Adipocyte (in vitro differentiated cells): Measurements from ENCODE around the gene BCL11A.

ENCODE experiments used
- DNase-seq: peaks from one replicate; pipeline ENCODE4 v3.0.0-alpha.2; 2015; ENCODE audit warnings: low read depth
- H3K27me3 ChIP-seq: replicated peaks from 2 replicates; pipeline ENCODE4 v1.7.0; 2013; ENCODE audit warnings: mild to moderate bottlenecking, low read length, moderate library complexity; ENCODE audit not compliant: control insufficient read depth, insufficient read depth
- H3K36me3 ChIP-seq: 2 replicates; pipeline ENCODE4 v1.7.0; 2013; ENCODE audit warnings: low read length, mild to moderate bottlenecking, moderate library complexity; ENCODE audit not compliant: control insufficient read depth, insufficient read depth, severe bottlenecking
- H3K4me1 ChIP-seq: 2 replicates; pipeline ENCODE4 v1.7.0; 2013; ENCODE audit warnings: mild to moderate bottlenecking, low read length, moderate library complexity; ENCODE audit not compliant: control insufficient read depth, insufficient read depth
- H3K4me3 ChIP-seq: 2 replicates; pipeline ENCODE4 v1.7.0; 2013; ENCODE audit warnings: mild to moderate bottlenecking, low read length, moderate library complexity
- H3K9ac ChIP-seq: 2 replicates; pipeline ENCODE4 v1.7.0; 2013; ENCODE audit warnings: mild to moderate bottlenecking, low read length, moderate library complexity
- H3K9me3 ChIP-seq: 2 replicates; pipeline ENCODE4 v1.7.0; 2013; ENCODE audit warnings: mild to moderate bottlenecking, low read length, moderate library complexity; ENCODE audit not compliant: control insufficient read depth

BCL11A gene

DNA sequence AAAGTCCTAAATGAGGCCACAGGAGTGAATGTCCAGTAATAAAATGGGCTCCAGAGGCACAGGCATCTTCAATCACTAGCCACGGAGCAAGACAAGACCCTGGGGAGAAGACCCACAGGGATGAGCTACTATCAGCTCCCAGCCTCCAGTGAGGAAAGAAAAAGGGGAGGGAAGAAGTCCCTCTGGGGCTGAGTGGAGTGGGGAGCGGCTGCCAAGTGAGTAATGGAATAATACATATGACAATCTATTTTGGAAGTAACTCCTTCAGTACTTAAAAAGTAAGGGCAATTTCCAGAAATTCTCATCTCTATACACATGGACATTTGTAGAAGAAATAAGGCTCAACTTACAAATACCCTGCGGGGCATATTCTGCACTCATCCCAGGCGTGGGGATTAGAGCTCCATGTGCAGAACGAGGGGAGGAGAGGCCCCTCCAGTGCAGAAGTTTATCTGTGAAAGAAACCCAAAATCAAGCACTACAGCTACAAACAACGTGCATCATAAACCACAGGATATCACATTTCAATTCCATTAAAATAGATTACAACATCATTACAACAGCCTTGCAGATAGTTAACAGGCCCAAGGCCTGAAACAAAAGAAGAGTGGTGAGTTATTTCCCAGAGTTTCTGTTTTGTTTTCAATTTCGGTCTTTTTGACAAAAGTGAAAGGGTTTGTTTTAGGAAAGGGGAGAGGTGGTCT is 84.9 kb downstream of the BCL11A start:
- no peak overlapping the region for H3K4me3 ChIP-seq
- H3K4me1 ChIP-seq = peaks cover 9% of the 10 kb centered on the region
- no peaks in the 10 kb centered on the region for H3K36me3 ChIP-seq
- H3K9me3 ChIP-seq = no peaks in the 10 kb centered on the region
- peak; percentile 81 for DNase-seq
- H3K9ac ChIP-seq = no peak overlapping the region
- H3K27me3 ChIP-seq = no peaks in the 10 kb centered on the region

DNA sequence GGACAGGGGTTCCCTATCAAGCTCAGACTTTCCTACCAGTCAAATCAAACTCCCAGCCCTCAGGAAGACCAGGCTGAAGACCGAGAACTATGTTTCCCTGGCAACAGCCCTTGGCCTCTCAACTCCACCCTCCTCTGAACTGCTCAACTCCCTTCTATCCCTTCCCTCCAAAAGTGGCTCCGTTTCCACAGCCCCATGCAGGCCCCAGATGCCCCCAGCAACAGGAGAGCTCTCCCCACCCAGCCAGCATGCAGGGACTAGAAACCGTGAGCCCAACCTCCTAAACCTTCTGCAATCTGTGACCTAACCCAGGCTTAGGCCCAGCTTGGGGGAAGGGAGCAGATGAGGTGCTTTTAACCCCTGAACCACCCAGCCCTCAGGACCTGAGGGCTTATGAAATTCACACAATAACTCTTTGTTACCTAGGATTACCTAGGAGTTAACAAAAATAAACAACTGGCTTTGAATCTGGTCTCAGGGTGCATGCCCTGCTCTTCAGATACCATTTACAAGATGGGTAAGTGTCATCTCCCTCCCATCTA is 87.2 kb downstream of the BCL11A start:
- Histone ChIP-seq H3K4me3 (no peak overlapping the region), H3K4me1 (peaks cover 9% of the 10 kb centered on the region), H3K36me3 (no peaks in the 10 kb centered on the region), H3K9me3 (no peaks in the 10 kb centered on the region), H3K9ac (no peak overlapping the region), H3K27me3 (no peaks in the 10 kb centered on the region)
- no peak for DNase-seq

DNA sequence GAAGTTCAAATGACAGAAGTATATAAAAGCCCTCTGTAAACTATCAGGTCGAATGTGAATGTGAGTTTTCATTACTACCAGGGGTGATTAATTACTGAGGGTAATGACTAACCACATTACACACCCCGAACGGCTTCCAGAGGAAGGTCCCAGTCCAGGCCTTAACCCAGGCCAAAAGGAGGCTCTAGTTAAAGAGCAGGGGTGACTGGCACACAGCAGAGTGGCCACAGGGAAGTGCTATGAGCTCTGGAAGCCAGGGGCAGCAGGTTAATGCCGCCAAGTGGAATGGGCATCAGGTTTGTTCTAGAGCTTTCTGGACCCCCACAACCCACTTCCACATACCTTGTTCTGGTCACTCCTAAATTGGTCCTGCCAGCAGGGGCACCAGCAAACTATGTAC is 87.7 kb downstream of the BCL11A start:
- H3K4me1 ChIP-seq = peaks cover 9% of the 10 kb centered on the region
- DNase-seq = no peak

DNA sequence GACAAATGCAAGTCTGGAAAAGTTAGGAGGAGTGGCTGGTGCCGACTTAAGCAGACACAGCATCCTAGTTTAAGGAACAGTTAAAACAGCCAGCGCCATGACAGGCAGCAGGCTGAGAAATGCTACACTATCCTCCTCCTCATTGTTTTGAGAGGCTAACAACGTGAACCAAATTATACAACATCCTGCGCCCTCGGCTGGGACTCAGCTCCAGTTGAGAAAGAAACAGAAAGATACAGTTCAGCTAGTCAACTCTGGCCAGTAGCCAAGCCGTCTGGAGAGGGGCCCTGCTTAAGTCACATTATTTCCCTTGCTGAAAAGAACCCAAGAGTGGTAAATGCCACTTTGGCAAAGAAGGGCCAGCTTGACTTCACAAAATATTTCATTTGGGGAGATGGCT is 90.2 kb downstream of the BCL11A start:
- Histone ChIP-seq H3K4me3 (no peak overlapping the region), H3K9me3 (no peaks in the 10 kb centered on the region), H3K36me3 (no peaks in the 10 kb centered on the region), H3K4me1 (peaks cover under 1% of the 10 kb centered on the region), H3K27me3 (no peaks in the 10 kb centered on the region), H3K9ac (no peak overlapping the region)
- DNase-seq = peak; percentile 54

More for the DNA sequence above, 87.7 kb downstream of the BCL11A start:
- H3K9me3 ChIP-seq = no peaks in the 10 kb centered on the region
- H3K36me3 ChIP-seq = no peaks in the 10 kb centered on the region
- H3K27me3 ChIP-seq = no peaks in the 10 kb centered on the region
- H3K9ac ChIP-seq = no peak overlapping the region
- no peak overlapping the region for H3K4me3 ChIP-seq

DNA sequence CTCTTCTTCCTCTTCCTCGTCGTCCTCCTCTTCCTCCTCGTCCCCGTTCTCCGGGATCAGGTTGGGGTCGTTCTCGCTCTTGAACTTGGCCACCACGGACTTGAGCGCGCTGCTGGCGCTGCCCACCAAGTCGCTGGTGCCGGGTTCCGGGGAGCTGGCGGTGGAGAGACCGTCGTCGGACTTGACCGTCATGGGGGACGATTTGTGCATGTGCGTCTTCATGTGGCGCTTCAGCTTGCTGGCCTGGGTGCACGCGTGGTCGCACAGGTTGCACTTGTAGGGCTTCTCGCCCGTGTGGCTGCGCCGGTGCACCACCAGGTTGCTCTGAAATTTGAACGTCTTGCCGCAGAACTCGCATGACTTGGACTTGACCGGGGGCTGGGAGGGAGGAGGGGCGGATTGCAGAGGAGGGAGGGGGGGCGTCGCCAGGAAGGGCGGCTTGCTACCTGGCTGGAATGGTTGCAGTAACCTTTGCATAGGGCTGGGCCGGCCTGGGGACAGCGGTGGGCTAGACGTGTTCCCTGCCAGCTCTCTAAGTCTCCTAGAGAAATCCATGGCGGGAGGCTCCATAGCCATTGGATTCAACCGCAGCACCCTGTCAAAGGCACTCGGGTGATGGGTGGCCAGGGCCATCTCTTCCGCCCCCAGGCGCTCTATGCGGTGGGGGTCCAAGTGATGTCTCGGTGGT is 91.9 kb downstream of the BCL11A start:
- Histone ChIP-seq H3K4me3 (no peak overlapping the region), H3K4me1 (no peaks in the 10 kb centered on the region)
- no peak for DNase-seq

DNA sequence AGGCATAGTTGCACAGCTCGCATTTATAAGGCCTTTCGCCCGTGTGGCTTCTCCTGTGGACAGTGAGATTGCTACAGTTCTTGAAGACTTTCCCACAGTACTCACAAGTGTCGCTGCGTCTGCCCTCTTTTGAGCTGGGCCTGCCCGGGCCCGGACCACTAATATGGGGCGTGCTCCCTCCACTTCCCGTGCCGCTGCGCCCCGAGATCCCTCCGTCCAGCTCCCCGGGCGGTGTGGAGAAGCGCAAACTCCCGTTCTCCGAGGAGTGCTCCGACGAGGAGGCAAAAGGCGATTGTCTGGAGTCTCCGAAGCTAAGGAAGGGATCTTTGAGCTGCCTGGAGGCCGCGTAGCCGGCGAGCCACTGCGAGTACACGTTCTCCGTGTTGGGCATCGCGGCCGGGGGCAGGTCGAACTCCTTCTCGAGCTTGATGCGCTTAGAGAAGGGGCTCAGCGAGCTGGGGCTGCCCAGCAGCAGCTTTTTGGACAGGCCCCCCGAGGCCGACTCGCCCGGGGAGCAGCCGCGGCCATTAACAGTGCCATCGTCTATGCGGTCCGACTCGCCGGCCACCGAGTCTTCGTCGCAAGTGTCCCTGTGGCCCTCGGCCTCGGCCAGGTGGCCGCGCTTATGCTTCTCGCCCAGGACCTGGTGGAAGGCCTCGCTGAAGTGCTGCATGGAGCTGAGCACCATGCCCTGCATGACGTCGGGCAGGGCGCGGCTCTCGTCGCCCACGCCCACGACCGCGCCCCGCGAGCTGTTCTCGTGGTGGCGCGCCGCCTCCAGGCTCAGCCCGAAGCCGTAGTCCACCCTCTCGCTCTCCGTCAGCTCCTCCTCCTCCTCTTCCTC is 92.7 kb downstream of the BCL11A start:
- H3K4me3 ChIP-seq = no peak overlapping the region
- no peak overlapping the region for H3K9ac ChIP-seq
- H3K36me3 ChIP-seq = no peaks in the 10 kb centered on the region
- no peaks in the 10 kb centered on the region for H3K27me3 ChIP-seq
- H3K4me1 ChIP-seq = no peaks in the 10 kb centered on the region
- H3K9me3 ChIP-seq = peaks cover 2% of the 10 kb centered on the region
- DNase-seq = no peak

More for the DNA sequence above, 91.9 kb downstream of the BCL11A start:
- H3K9me3 ChIP-seq = no peaks in the 10 kb centered on the region
- no peak overlapping the region for H3K9ac ChIP-seq
- no peaks in the 10 kb centered on the region for H3K36me3 ChIP-seq
- H3K27me3 ChIP-seq = no peaks in the 10 kb centered on the region

DNA sequence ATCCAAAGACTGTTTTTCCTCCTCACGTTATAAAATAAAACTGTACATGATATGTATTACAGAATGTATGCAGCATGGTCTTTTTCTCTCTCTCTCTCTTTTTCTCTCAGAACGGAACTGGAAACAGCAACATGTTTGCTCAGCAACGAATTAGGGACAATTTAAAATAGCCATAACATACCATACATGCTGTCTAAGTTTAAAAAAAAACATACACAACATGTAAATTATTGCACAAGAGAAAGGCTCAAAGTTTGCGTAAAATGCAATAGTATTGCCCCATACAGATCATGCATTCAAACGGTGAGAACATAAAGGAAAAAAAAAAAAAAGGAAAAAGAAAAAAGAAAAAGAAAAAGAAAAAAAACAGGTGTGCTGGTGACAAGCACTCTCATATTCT is 93.6 kb downstream of the BCL11A start:
- Histone ChIP-seq H3K4me3 (no peak overlapping the region), H3K4me1 (no peaks in the 10 kb centered on the region), H3K9me3 (peaks cover 2% of the 10 kb centered on the region), H3K9ac (no peak overlapping the region), H3K36me3 (no peaks in the 10 kb centered on the region), H3K27me3 (peaks cover under 1% of the 10 kb centered on the region)
- peak; percentile 12 for DNase-seq

DNA sequence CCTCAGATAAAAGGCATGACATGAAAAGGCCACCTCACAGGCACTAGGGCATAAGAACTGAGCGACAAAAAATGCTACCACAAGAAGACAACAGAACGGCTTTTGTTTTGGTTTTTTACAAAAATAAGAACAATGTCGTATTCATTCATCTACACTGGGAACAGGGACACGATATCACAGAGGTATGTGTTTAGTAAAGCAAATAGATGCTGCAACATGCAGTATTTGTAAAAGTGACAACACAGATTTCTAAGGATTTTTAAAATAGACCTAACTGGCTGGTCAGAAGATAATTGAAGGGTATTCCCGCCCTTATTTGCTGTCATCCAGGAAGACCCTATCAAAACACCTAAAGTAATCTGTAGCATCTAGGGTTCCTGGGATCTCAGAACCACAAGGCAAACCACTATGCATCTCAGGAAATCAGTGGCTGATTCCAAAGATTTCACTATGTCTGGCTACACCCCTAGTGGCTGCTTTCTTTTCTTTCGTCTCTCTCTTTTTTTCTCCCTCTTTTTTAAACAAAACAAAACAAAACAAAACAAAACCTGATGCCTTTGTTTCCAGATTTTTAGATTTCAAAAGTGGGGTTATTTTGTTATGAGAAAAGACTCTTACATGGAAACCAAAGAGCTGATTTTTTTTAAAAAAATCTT is 97.2 kb downstream of the BCL11A start:
- Histone ChIP-seq H3K4me3 (no peak overlapping the region), H3K36me3 (no peaks in the 10 kb centered on the region), H3K4me1 (no peaks in the 10 kb centered on the region), H3K9ac (no peak overlapping the region), H3K9me3 (peaks cover 2% of the 10 kb centered on the region), H3K27me3 (peaks cover 6% of the 10 kb centered on the region)
- no peak for DNase-seq

DNA sequence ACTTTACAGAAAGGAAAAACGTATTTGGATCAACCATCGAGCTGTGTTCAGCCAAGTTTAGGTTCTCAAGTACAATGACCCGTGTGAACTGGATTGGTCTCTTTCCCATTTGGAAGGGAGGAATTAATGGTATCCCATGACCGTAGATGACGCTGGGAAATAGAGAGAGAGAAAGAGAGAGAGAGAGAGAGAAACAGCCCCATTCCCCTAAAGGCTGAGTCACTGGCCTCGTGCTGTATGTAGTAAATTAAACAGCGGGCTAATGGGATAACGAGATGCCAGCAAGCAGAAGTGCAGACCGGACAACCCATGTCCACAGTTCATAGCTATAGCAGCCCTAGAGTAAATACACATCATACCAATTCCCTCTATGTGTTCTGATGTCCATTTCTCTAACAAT is 99.6 kb downstream of the BCL11A start:
- Histone ChIP-seq H3K9ac (no peak overlapping the region), H3K36me3 (no peaks in the 10 kb centered on the region), H3K4me1 (no peaks in the 10 kb centered on the region), H3K27me3 (peaks cover 6% of the 10 kb centered on the region), H3K9me3 (peaks cover 2% of the 10 kb centered on the region), H3K4me3 (no peak overlapping the region)
- no peak for DNase-seq

DNA sequence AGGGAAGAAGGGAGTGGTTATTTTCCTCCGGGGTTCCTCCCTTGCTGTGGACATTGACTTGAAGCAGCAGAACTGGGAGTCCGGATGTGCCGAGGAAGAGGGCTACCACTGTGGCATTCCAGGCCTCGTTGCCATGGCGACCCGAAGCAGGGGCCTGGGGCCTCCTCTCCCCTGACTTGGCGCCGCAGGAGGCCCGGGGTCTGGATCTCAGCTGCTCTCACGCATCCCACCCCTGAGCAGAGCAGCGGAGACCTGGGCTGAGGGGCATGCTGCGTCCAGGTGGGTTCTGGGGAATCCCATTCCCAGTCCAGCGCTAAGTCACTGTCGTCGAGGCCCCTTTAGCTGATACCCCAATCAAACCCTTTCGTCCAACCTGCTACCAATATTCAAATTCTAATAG is 100.2 kb downstream of the BCL11A start:
- Histone ChIP-seq H3K4me3 (no peak overlapping the region), H3K36me3 (no peaks in the 10 kb centered on the region), H3K9me3 (peaks cover 2% of the 10 kb centered on the region), H3K27me3 (peaks cover 6% of the 10 kb centered on the region), H3K9ac (no peak overlapping the region), H3K4me1 (no peaks in the 10 kb centered on the region)
- DNase-seq = no peak
